Calu3 (cell line): Measurements from ENCODE around the gene TBC1D2. TPM values are rescaled to one million over a fixed set of nuclear protein-coding genes. Genes with fewer than 3 reads are reported as not detected.

Source experiments
- BruUV-seq: library from RNA; stranded (reverse); fragments of 400-500 nt; replicated peaks from 2 replicates; lab custom pipeline; 2021; lab: Mats Ljungman, UMichigan
- CTCF ChIA-PET: fragments of 300-600 bp; sonication (Branson Sonifier 250); formaldehyde crosslinking; loops from one replicate; lab custom pipeline; 2022; ENCODE audit warnings: antibody characterized with exemption; lab: Charles Lee
- DNase-seq: peaks from one replicate; pipeline ENCODE4 v3.0.0; 2022
- H3K27ac Mint-ChIP-seq: one replicate; pipeline ENCODE4 v1.8.0; 2022; ENCODE audit warnings: mixed read lengths; ENCODE audit not compliant: unreplicated experiment
- H3K27me3 Mint-ChIP-seq: one replicate; pipeline ENCODE4 v1.8.0; 2022; ENCODE audit warnings: mixed read lengths; ENCODE audit not compliant: unreplicated experiment
- H3K36me3 Mint-ChIP-seq: one replicate; pipeline ENCODE4 v1.8.0; 2022; ENCODE audit warnings: mild to moderate bottlenecking, moderate library complexity, mixed read lengths; ENCODE audit not compliant: insufficient read depth, unreplicated experiment
- H3K4me1 Mint-ChIP-seq: one replicate; pipeline ENCODE4 v1.8.0; 2022; ENCODE audit warnings: mild to moderate bottlenecking, low read depth, mixed read lengths; ENCODE audit not compliant: unreplicated experiment
- H3K4me3 Mint-ChIP-seq: one replicate; pipeline ENCODE4 v1.8.0; 2022; ENCODE audit warnings: mild to moderate bottlenecking, low read depth, moderate library complexity, mixed read lengths; ENCODE audit not compliant: unreplicated experiment
- H3K9me3 Mint-ChIP-seq: one replicate; pipeline ENCODE4 v1.8.0; 2022; ENCODE audit warnings: low read depth, mixed read lengths; ENCODE audit not compliant: unreplicated experiment
- intact Hi-C: fragments of 100-400 bp; cut with micrococcal nuclease; formaldehyde crosslinking; loops from one replicate; pipeline ENCODE4 v1.10.0; 2022; ENCODE audit not compliant: unreplicated experiment
- total RNA-seq: library from RNA; stranded (reverse); gene quantifications from 2 replicates; pipeline ENCODE4 v1.2.3, GENCODE V29; 2022
- TF ChIP-seq, protein P1 (sequence below): fragments of 200-600 bp; IDR thresholded peaks from one replicate; pipeline ENCODE4 v1.8.0; 2022; ENCODE audit warnings: antibody characterized with exemption; ENCODE audit not compliant: unreplicated experiment

Gene TBC1D2
- total RNA-seq, 1 experiment from 2014 or later: 8.3 TPM

GRCh38 chr9:98184326-98184725, 71.1 kb downstream of the TBC1D2 start:
- Mint-ChIP-seq H3K27ac (no peak overlapping the region), H3K4me3 (no peak overlapping the region), H3K27me3 (no peaks in the 10 kb centered on the region), H3K36me3 (peaks cover 15% of the 10 kb centered on the region), H3K9me3 (no peaks in the 10 kb centered on the region), H3K4me1 (peaks cover 10% of the 10 kb centered on the region)
- BruUV-seq: no TSS peak
- DNase-seq: no peak
- TF ChIP-seq, protein P1, sequence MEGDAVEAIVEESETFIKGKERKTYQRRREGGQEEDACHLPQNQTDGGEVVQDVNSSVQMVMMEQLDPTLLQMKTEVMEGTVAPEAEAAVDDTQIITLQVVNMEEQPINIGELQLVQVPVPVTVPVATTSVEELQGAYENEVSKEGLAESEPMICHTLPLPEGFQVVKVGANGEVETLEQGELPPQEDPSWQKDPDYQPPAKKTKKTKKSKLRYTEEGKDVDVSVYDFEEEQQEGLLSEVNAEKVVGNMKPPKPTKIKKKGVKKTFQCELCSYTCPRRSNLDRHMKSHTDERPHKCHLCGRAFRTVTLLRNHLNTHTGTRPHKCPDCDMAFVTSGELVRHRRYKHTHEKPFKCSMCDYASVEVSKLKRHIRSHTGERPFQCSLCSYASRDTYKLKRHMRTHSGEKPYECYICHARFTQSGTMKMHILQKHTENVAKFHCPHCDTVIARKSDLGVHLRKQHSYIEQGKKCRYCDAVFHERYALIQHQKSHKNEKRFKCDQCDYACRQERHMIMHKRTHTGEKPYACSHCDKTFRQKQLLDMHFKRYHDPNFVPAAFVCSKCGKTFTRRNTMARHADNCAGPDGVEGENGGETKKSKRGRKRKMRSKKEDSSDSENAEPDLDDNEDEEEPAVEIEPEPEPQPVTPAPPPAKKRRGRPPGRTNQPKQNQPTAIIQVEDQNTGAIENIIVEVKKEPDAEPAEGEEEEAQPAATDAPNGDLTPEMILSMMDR: no peak
- CTCF ChIA-PET: interaction anchor here (1.3 kb wide), 1 partner anchor 9 kb away, joined by 3 read pairs; no protein-coding TSS in a partner anchor
- intact Hi-C loops: no loop called here

DNA sequence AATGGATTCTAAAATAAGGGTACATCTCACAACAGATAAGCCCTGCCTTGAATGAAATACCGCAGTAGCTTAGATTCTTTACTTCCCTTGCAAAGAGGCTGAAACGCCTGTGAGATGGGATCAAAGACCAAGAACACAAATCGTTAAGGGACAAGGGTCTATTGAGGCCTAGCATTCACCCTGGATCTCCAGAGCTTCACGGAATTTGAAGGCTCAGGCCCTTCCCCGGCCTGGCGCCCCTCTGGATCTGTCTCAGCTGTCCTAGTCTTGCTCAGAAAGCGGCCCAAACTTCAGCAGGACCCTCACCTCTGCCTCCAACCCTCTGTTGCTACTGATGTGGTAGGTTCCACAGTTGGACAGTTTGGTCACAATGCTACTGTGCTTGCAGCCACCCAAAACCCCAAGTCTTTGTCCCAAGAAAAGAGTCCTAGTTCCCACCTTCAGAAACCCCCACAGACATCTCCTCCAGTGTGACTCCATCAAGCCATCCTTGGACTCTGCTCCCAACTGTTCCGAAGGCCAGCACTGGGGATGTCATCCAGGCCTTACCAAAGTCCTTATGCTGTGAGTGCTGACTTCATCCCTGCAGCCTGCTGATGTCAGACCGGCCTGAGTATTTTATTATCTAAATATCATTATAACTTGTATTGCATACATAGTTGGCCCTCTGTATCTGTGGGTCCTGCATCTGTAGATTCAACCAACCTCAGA, 72.4 kb downstream of the TBC1D2 start:
- intact Hi-C loops: no loop called here
- Mint-ChIP-seq H3K27ac (no peak overlapping the region), H3K27me3 (no peaks in the 10 kb centered on the region), H3K4me3 (no peak overlapping the region), H3K36me3 (peaks cover 15% of the 10 kb centered on the region), H3K4me1 (peaks cover 16% of the 10 kb centered on the region), H3K9me3 (no peaks in the 10 kb centered on the region)
- BruUV-seq: no TSS peak
- CTCF ChIA-PET: no interaction called here
- no peak for DNase-seq
- TF ChIP-seq, protein P1: no peak

DNA sequence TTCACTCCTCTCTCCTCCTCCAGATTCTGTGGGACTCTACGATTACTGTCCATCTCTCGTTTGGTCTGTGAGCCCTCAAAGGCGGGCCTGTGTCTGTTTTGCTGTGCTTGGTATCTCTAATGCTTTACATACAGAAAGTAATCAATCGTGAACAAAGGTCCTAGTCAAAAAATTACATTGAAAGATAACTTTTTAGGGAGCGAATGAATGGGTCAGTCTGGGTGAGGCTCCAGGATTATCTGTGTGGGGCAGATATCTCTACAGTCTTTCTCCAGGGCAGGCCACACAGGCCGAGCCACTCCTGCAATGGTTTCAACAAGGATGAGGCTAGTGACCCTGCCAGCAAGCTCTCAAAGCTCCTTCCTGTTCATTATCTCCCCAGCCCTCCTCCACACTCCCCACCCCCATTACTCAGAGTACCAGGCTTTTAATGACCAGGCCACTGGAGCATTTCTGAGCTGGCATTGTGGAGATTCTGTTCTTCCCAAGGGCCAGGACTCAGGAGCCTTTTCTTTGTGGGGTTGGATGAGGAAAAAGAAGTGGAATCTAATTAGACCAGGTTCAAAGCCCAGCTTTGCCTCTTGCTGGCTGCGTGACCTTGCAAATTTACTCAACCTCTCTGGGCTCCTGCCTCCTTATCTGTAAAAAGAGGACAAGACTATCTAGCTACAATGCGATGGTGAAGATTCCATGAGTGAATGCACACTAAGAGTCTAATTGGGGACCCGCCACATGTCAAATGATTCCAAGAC, 73.2 kb downstream of the TBC1D2 start:
- CTCF ChIA-PET: no interaction called here
- H3K36me3 Mint-ChIP-seq: peaks cover 15% of the 10 kb centered on the region
- intact Hi-C loops: no loop called here
- no peaks in the 10 kb centered on the region for H3K9me3 Mint-ChIP-seq
- BruUV-seq: no TSS peak
- TF ChIP-seq, protein P1: no peak
- H3K4me1 Mint-ChIP-seq: peaks cover 17% of the 10 kb centered on the region
- no peak overlapping the region for H3K27ac Mint-ChIP-seq
- H3K27me3 Mint-ChIP-seq: no peaks in the 10 kb centered on the region
- no peak for DNase-seq
- H3K4me3 Mint-ChIP-seq: no peak overlapping the region

GRCh38 chr9:98181746-98182068, 73.7 kb downstream of the TBC1D2 start:
- peaks cover 22% of the 10 kb centered on the region for H3K4me1 Mint-ChIP-seq
- DNase-seq: no peak
- H3K27ac Mint-ChIP-seq: no peak overlapping the region
- BruUV-seq: no TSS peak
- H3K36me3 Mint-ChIP-seq: peaks cover 15% of the 10 kb centered on the region
- H3K4me3 Mint-ChIP-seq: no peak overlapping the region
- H3K27me3 Mint-ChIP-seq: no peaks in the 10 kb centered on the region
- CTCF ChIA-PET: no interaction called here
- TF ChIP-seq, protein P1: no peak
- intact Hi-C loops: no loop called here
- H3K9me3 Mint-ChIP-seq: no peaks in the 10 kb centered on the region
